HuH-7 (cell line): Measurements from ENCODE around the gene GJA10.
"Not testable (repeated sequence)": the region's sequence is repeated elsewhere in the genome, so short reads cannot be mapped to it uniquely, and the experiment has no call there.

Experiments used
- DNase-seq: peaks from one replicate; pipeline ENCODE4 v3.0.0; 2011; ENCODE audit warnings: low spot score

GJA10 gene

DNA sequence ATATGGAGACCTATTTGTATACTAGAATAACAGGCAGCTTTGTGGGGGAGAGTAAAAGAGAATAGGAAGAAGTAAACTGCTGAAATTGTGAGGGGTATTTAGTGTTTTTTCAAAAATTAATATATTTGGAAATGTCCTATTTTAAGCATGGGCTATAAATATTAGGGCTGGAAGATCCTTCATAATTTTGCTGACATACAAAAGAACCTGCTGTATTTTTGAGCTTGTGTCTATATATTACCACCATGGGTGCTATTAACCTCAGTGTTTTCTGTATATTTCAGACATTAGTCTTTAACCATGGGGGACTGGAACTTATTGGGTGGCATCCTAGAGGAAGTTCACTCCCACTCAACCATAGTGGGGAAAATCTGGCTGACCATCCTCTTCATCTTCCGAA is at the start of gene GJA10:
Gene GJA10, plus strand, starts transcription at position 301 of the 400 bp plus-strand sequence. Its CDS starts 0 bp downstream, at position 301.
- no peak for DNase-seq

- not testable (repeated sequence) for DNase-seq
These were observed 46.8 kb upstream of the GJA10 start for GRCh38 chr6:89847513-89847912.

DNA sequence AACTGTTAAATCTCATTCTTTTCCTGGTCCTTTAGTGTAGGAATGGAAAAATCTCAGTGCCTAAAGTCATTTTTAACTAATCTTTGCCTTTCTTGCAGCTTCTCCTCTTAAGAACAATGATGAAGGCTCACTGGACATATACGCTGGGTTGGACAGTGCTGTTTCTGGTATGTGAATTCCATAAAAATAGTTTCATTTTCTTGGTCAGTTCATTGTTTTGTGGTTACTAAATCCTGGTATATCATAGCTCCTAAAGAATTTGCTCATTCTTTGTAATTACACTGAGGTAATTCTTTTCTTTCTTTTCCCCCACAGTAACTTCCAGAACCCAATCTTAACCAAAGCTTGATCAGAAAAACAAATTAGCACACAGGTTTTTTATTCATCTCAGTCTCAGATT is 41.2 kb upstream of the GJA10 start:
- DNase-seq = no peak

GRCh38 chr6:89858041-89858440 is 36.2 kb upstream of the GJA10 start:
- DNase-seq = no peak

DNA sequence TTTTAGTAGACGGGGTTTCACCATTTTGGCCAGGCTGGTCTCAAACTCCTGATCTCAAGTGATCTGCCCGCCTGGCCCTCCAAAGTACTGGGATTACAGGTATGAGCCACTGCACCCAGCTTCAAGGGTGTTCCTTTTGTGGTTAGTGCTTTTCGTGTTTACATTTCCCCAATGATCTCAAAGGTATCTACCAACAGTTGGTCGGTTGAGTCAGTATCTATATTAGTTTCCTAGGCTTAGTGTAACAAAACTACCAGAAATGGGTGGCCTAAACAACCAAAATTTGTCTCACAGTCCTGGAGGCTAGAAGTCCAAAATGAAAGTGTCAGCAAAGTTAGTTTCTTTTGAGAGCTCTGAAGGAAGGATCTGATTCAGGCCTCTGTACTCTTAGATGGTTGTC is 34.5 kb upstream of the GJA10 start:
- DNase-seq = no peak

DNA sequence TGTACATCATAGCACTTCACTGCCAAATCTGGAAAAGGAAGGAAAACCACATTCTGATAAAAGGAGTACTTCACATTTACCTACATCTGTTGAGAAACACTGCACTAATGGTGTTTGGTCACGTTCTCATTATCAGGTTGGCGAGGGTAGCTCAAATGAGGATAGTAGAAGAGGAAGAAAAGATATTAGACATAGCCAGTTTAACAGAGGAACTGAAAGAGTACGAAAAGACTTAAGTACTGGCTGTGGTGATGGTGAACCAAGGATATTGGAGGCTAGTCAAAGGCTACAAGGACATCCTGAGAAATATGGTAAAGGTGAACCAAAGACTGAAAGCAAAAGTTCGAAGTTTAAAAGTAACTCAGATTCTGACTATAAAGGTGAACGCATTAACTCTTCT is 32.0 kb upstream of the GJA10 start:
- no peak for DNase-seq

DNA sequence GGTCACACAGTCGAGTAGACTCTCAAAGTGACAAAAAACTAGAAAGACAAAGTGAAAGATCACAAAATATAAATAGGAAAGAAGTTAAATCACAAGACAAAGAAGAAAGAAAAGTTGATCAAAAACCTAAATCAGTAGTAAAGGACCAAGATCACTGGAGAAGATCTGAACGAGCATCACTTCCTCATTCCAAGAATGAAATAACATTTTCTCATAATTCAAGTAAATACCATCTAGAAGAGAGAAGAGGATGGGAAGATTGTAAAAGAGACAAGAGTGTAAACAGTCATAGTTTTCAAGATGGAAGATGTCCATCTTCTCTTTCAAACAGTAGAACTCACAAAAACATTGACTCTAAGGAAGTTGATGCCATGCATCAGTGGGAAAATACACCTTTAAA is 31.6 kb upstream of the GJA10 start:
- no peak for DNase-seq

DNA sequence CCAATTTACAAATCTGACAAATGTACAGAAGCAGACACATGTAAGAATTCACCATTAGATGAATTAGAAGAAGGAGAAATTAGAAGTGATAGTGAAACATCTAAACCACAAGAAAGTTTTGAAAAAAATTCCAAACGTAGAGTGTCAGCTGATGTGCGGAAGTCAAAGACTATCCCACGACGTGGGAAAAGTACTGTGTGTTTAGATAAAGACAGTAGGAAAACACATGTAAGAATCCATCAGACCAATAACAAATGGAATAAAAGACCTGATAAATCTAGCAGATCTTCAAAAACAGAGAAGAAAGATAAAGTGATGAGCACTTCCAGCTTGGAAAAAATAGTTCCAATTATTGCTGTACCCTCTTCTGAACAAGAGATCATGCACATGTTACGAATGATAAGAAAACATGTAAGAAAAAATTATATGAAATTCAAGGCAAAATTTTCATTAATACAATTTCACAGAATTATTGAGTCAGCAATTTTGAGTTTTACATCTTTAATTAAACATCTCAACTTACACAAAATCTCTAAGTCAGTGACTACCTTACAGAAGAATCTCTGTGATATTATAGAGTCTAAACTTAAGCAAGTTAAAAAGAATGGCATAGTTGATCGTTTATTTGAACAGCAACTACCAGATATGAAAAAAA is 28.1 kb upstream of the GJA10 start:
- DNase-seq = no peak

- no peak for DNase-seq
These were observed 20.5 kb upstream of the GJA10 start for GRCh38 chr6:89873721-89874120.

GRCh38 chr6:89874438-89874837 is 19.8 kb upstream of the GJA10 start:
- no peak for DNase-seq

DNA sequence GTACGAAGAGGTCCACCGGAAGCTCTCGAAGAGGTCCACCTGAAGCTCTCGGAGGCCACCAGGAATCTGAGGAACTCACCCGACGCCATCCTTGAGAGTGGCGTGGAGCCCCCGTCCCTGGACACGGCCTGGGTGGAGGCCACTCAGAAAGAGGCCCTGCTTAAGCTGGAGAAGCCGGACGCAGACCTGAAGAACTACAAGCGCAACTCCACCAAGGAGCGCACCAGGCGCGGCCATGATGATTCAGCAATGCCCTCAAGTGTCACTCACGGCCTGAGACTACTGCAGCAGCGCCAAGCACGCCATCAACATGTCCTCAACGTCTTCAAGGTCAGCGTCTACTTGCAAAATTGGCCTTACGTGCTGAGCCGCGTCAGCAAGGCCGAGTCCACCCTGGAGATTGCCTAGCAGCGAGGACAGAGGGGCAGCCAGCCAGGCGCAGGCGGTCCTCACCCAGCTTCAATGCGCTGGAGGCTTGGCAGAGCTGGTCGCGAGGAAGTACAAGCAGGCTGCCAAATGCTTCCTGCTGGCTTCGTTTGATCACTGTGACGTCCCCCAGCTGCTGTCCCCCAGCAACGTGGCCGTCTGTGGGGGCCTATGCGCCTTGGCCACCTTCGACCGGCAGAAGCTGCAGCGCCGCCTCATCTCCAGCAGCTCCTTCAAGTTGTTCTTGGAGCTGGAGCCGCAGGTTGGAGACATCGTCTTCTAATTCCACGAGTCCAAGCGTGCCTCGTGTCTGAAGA is 7.7 kb upstream of the GJA10 start:
- DNase-seq = no peak

GRCh38 chr6:89887452-89888137 is 6.7 kb upstream of the GJA10 start:
- DNase-seq = no peak

DNA sequence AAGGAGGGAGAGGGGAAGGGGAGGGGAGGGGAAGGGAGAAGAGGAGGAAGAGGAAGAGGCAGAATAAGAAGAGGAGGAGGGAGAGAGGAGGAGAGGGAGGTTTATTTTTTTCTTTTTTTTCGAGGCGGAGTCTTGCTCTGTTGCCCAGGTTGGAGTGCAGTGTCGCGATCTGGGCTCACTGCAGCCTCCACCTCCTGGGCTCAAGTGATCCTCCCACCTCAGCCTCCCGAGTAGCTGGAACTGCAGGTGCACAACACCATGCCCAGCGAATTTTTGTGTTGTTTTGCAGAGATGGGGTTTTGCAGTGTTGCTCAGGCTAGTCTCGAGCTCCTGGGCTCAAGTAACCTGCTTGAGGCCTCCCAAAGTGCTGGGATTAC is 6.1 kb upstream of the GJA10 start:
- no peak for DNase-seq

DNA sequence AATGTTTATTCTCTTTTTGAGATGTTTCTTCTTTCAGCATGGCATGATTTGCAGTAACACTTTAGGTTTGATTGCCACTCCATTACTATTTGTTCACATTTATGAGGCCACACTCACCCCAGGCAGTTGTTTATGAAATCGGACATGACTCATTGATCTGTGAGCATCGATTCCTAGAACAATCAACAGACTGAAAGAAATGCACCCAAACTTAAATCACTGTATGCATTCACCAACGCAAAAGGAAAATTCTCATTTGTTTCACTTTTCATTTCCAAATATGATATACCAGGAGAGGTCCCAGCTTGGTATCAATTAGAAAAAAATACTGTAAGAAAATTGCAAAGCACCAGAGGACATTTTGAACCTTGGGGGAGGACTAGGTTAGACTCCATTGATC is 5.4 kb upstream of the GJA10 start:
- DNase-seq = no peak

GRCh38 chr6:89890845-89891528 is 3.3 kb upstream of the GJA10 start:
- DNase-seq = not testable (repeated sequence)

DNA sequence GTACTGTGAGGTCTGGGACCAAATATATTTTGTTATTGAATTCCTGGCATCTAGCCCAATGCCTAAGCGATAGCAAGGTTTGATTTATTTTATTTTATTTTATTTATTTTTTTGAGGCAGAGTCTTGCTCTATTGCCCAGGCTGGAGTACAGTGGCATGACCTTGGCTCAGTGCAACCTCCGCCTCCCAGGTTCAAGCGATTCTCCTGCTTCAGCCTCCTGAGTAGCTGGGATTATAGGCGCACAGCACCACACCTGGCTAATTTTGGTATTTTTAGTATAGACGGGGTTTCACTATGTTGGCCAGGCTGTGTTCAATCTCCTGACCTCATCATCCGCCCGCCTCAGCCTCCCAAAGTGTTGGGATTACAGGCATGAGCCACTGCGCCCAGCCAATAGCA is 1.7 kb upstream of the GJA10 start:
- DNase-seq = not testable (repeated sequence)

- DNase-seq = peak; percentile 76
These were observed 1.1 kb downstream of the GJA10 start for GRCh38 chr6:89895276-89895874.

GRCh38 chr6:89910001-89910901 is 16.0 kb downstream of the GJA10 start:
- not testable (repeated sequence) for DNase-seq

GRCh38 chr6:89910902-89911240 is 16.6 kb downstream of the GJA10 start:
- DNase-seq = no peak

DNA sequence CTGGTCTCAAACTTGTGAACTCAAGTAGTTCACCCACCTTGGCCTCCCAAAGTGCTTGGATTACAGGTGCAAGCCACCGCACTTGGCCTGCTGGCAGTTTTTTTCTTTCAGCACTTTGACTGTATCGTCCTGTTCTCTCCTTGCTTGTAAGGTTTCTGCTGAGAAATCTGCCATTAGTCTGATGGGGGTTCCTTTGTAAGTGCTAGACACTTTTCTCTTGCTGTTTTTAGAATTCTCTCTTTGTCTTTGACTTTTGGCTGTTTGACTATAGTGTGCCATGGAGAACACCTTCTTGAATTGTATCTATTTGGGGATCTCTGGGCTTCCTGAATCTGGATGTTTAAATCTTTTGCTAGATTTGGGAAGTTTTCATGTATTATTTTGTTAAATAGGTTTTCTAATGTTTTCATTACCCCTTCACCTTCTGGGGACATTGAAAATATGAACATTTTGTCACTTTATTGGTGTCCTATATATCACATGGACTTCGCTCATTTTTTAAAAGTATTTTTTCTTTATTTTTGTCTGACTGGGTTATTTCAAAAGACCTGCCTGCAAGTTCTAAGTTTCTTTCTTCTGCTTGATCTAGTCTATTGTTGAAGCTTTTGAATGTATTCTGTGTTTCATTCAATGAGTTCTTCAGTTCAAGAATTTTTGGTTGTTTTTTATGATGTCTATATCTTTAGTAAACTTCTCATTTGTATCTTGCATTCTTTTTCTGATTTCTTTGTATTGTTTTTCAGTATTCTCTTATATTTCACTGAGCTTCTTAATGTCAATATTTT is 22.1 kb downstream of the GJA10 start:
- DNase-seq = no peak
